Measurements from ENCODE around the gene MYBPC2. TPM values are rescaled to one million over a fixed set of nuclear protein-coding genes. Genes with fewer than 3 reads are reported as not detected.

The MYBPC2 gene
- total RNA-seq, 4 donors from 2014 or later, result 358 to 988 (median 442) TPM

- H3K36me3 ChIP-seq, result peaks cover 0 to 9% of the 10 kb centered on the region in 2 donors
- ATAC-seq (no peak), DNase-seq (no peak)
- in situ Hi-C loops (cut with MboI; ENCODE audit: low sequenced_read_pairs in 4 of 4) (no loop called here), intact Hi-C loops (cut with DNase I; ENCODE audit: low total_unique reads) (loop anchor here (2.0 to 10.0 kb wide), 3 partner anchors 133 to 857 kb away; partner anchors contain the start of genes CLDND2, ETFB and NR1H2)
- H3K27me3 ChIP-seq, result peaks cover 0 to under 1% (median 0%) of the 10 kb centered on the region in 3 donors
- no peaks in the 10 kb centered on the region for H3K9me3 ChIP-seq
- TF ChIP-seq POLR2A (IDR thresholded peaks at IDR 0.05) (no peak), CTCF (IDR thresholded peaks at IDR 0.05 in 4 of 5, conservative IDR thresholded peaks at IDR 0.05 in 1 of 5) (no peak)
- H3K27ac ChIP-seq, result peak overlapping the region; percentile 79 to 89 (median 85)
- H3K4me3 ChIP-seq, result peak overlapping the region; percentile 87 to 92 (median 88)
- peaks cover 7 to 13% of the 10 kb centered on the region in 2 donors for H3K4me1 ChIP-seq
Observed at GRCh38 chr19:50510121-50510670, 77.5 kb downstream of the MYBPC2 start.

GRCh38 chr19:50510700-50511068 is 78.0 kb downstream of the MYBPC2 start:
- in situ Hi-C loops (cut with MboI; ENCODE audit: low sequenced_read_pairs in 4 of 4), result no loop called here
- peak overlapping the region; percentile 87 to 92 (median 88) for H3K4me3 ChIP-seq
- ATAC-seq (peak; percentile 29 to 30), DNase-seq (no peak)
- peak overlapping the region; percentile 79 to 89 (median 85) for H3K27ac ChIP-seq
- H3K36me3 ChIP-seq, result peaks cover 0 to 7% of the 10 kb centered on the region in 2 donors
- H3K27me3 ChIP-seq, result peaks cover 0 to 4% (median 0%) of the 10 kb centered on the region in 3 donors
- H3K4me1 ChIP-seq, result peaks cover 7 to 13% of the 10 kb centered on the region in 2 donors
- no peak for TF ChIP-seq CTCF (IDR thresholded peaks at IDR 0.05 in 4 of 5, conservative IDR thresholded peaks at IDR 0.05 in 1 of 5)
- no peak for TF ChIP-seq POLR2A (IDR thresholded peaks at IDR 0.05)
- intact Hi-C loops (cut with DNase I; ENCODE audit: low total_unique reads), result loop anchor here (1.0 to 10.0 kb wide), 4 partner anchors 34 to 857 kb away; partner anchors contain the start of genes CLDND2, EMC10, ETFB and GARIN5A
- no peaks in the 10 kb centered on the region for H3K9me3 ChIP-seq

- H3K9me3 ChIP-seq, result no peaks in the 10 kb centered on the region
- TF ChIP-seq POLR2A (IDR thresholded peaks at IDR 0.05) (peak; percentile 68 to 81), CTCF (IDR thresholded peaks at IDR 0.05 in 4 of 5, conservative IDR thresholded peaks at IDR 0.05 in 1 of 5) (peak in 2 of 5 experiments; percentile 21 to 22)
- intact Hi-C loops (cut with DNase I; ENCODE audit: low total_unique reads), result loop anchor here (1.0 to 10.0 kb wide), 4 partner anchors 35 to 856 kb away; partner anchors contain the start of genes CLDND2, EMC10, ETFB and GARIN5A
- H3K4me1 ChIP-seq, result peaks cover 7 to 13% of the 10 kb centered on the region in 2 donors
- DNase-seq (peak; percentile 95 to 98), ATAC-seq (peak; percentile 92 to 94)
- H3K27me3 ChIP-seq, result peaks cover 0 to 4% (median 0%) of the 10 kb centered on the region in 3 donors
- in situ Hi-C loops (cut with MboI; ENCODE audit: low sequenced_read_pairs in 4 of 4), result no loop called here
- peak within 1 kb of the TSS; percentile 79 to 89 (median 85) for H3K27ac ChIP-seq
- peaks cover 0 to 2% of the 10 kb centered on the region in 2 donors for H3K36me3 ChIP-seq
- peak within 1 kb of the TSS; percentile 87 to 92 (median 88) for H3K4me3 ChIP-seq
Observed at GRCh38 chr19:50511069-50511822, 78.6 kb downstream of the MYBPC2 start, which contains the start of gene JOSD2. JOSD2 (minus strand) TSS chr19:50511191; CDS start chr19:50510431, 760 bp downstream.

GRCh38 chr19:50512112-50512998 is 79.7 kb downstream of the MYBPC2 start:
- ATAC-seq (no peak), DNase-seq (no peak)
- intact Hi-C loops (cut with DNase I; ENCODE audit: low total_unique reads), result loop anchor here (5.0 to 10.0 kb wide), 2 partner anchors 292 to 855 kb away; partner anchors contain the start of genes CLDND2 and ETFB
- Histone ChIP-seq H3K4me1 (peaks cover 7 to 13% of the 10 kb centered on the region in 2 donors), H3K9me3 (no peaks in the 10 kb centered on the region), H3K27me3 (peaks cover 0 to 7% (median 4%) of the 10 kb centered on the region in 3 donors), H3K27ac (peak overlapping the region in 2 of 4 donors; percentile 79 to 86), H3K36me3 (no peaks in the 10 kb centered on the region), H3K4me3 (no peak overlapping the region)
- no peak for TF ChIP-seq POLR2A (IDR thresholded peaks at IDR 0.05)
- no peak for TF ChIP-seq CTCF (IDR thresholded peaks at IDR 0.05 in 4 of 5, conservative IDR thresholded peaks at IDR 0.05 in 1 of 5)
- in situ Hi-C loops (cut with MboI; ENCODE audit: low sequenced_read_pairs in 4 of 4), result no loop called here
